Measurements from ENCODE around the gene GTF2F2. TPM values are rescaled to one million over a fixed set of nuclear protein-coding genes. Genes with fewer than 3 reads are reported as not detected.

GTF2F2 gene
- total RNA-seq, 4 donors from 2014 or later = 12.1 to 18.1 (median 14.8) TPM

DNA sequence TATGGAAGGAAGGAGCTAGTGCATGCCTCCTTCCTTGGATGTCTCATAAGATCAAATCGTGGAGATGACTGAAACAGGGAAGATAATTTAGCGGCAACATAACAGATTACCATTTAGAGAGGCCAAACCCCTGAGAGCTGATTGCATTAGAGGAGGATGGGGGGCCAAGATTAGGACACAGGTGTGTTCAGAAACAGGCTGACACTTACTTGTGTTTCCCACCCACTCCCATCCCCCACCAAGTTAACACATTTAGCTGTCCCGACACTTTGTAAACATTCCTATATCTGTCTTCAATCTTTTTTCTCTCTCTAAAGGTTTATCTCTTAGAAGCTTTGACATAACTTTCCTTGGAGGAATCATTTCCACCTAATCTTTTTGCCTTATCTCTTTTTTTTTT lies 129.4 kb downstream of the GTF2F2 start:
- no peak for ATAC-seq (ENCODE audit: low FRiP score)
- no peak for DNase-seq (ENCODE audit: low spot score)
- TF ChIP-seq, protein P1, sequence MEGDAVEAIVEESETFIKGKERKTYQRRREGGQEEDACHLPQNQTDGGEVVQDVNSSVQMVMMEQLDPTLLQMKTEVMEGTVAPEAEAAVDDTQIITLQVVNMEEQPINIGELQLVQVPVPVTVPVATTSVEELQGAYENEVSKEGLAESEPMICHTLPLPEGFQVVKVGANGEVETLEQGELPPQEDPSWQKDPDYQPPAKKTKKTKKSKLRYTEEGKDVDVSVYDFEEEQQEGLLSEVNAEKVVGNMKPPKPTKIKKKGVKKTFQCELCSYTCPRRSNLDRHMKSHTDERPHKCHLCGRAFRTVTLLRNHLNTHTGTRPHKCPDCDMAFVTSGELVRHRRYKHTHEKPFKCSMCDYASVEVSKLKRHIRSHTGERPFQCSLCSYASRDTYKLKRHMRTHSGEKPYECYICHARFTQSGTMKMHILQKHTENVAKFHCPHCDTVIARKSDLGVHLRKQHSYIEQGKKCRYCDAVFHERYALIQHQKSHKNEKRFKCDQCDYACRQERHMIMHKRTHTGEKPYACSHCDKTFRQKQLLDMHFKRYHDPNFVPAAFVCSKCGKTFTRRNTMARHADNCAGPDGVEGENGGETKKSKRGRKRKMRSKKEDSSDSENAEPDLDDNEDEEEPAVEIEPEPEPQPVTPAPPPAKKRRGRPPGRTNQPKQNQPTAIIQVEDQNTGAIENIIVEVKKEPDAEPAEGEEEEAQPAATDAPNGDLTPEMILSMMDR (IDR thresholded peaks at IDR 0.05) = no peak

DNA sequence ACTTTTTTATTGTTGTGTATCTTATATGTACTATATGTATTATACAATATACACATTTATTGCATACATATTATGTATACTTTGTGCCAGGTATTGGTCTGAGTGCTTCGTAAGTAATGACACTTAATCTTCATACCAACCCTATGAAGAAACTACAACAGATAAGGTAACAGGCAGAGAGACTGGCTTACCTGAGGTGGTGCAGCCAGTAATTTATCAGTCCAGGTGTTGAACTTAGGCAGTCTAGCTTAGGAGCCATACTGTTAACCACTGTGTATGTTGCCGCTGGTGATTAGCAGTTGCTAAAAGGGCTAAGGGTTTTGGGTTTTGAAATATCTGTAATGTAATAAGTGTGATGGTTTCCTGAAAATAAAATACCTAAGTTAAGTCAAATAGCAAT lies 134.1 kb downstream of the GTF2F2 start:
- TF ChIP-seq, protein P1 (IDR thresholded peaks at IDR 0.05) = no peak
- no peak for DNase-seq (ENCODE audit: low spot score)
- no peak for ATAC-seq (ENCODE audit: low FRiP score)

DNA sequence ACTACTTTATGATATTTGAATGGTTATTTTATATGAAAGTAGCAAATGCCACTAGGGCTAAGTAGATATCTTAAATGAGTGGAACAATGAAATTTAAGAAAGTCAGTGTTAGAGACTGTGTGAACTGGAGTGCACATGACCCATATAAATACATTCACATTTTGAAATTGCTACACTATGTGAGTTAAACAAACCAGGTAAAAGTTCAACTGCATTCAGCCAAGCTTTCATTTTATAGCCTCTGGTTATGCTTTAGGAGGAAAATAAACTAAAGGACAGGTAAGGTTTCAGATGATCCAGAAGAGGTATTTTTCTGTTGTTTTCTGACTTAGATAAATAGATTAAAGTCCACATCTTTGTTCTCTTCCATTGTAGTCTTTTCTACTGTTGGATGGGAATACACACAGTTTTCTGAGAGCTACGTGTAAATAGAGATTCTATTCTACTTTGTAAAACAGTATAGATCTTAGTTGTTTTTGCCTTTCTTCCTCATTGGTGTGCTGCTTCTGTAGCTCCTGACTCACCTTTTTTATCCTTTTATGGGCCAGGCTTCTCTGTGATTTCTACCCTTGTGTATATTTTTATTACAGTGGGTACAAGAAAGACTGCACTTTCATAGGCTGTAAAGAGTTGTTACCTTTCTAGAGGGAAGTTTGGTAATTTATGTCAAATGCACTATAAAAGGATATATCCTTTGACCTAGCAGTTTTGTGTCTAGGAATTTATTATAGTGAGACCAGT lies 135.1 kb downstream of the GTF2F2 start:
- ATAC-seq (ENCODE audit: low FRiP score) = no peak
- DNase-seq (ENCODE audit: low spot score) = no peak
- TF ChIP-seq, protein P1 (IDR thresholded peaks at IDR 0.05) = no peak

DNA sequence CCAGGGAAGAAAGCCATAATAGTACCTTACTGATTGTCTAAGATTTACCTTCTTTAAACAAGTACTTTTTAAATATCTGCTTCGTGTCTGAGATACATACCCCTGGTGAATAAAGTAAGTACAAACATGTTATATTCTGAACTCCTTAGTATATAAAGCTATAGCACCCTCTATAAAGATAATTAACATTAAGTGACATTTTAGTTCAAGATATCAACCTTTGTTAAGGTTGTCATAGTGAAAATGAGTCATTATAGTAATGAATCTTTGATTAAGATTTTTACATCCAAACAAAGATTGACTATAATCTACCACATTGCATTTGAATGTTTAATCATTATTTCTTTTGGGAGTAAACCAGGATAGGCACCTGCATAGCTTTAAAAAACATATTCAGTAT lies 135.9 kb downstream of the GTF2F2 start:
- ATAC-seq (ENCODE audit: low FRiP score) = no peak
- no peak for DNase-seq (ENCODE audit: low spot score)
- TF ChIP-seq, protein P1 (IDR thresholded peaks at IDR 0.05) = no peak

DNA sequence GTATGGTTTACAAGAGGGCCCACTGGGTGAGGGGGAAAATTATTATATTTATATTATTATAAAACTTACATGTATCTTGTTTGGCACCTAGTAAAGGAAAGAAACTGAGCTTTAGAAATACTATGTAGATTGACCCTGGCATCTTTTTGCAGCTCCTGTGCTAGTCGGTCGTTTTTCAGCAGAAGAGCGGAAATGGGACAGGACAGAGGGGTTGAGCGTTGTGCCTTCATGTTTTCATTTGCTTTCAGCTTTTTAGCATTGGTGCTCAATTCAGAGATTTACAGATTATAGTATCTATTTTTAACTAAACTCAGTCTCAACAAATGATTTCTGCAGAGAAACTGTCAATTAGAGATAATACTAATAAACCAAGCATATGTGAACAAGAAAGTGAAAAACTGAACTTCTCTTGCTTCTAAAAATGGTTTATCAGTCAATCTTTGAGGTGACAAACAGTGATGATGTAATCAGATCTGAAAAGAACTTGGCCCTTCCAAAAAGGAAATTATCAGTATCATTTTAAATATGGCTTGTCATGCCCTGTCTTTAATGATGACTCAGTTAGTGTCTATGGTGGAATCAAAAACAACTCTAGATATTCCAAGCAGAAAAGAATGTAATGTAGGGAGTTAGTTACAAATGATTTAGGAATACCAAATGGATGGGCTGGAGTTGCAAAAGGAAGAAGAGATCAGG lies 137.5 kb downstream of the GTF2F2 start:
- DNase-seq (ENCODE audit: low spot score) = no peak
- ATAC-seq (ENCODE audit: low FRiP score) = peak; percentile 51
- TF ChIP-seq, protein P1 (IDR thresholded peaks at IDR 0.05) = no peak

DNA sequence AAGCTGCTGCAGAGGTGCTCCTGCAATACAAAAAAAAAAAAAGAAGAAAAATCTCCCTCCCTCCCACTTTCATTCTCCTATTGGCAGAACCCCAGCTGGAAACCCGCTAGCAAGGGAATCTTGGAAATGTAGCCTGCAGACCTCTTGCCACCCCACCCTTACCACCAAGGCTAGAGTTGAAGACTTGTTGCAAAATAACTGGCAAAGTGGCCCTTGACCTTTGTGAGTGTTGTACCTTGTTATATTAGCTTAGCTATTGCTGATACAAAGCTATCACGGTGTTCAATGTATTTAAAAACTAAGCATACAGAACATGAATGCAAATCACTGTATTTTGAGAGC lies 138.0 kb downstream of the GTF2F2 start:
- no peak for DNase-seq (ENCODE audit: low spot score)
- ATAC-seq (ENCODE audit: low FRiP score) = peak; percentile 34
- TF ChIP-seq, protein P1 (IDR thresholded peaks at IDR 0.05) = no peak

DNA sequence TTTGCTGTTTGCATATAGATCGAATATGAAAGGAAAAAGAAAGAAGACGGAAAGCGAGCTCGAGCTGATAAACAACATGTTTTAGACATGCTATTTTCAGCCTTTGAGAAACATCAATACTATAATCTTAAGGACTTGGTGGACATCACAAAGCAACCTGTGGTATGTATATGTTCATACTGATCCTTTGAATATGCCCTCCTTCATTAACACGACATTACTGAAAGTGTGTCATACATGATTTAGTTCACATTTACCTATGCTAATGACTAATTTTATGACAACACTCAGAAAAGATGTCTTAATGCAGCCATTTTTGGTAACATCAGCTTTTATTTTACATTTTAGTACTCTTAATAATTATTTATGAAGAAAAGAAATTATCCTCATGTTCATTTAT lies 146.9 kb downstream of the GTF2F2 start:
- DNase-seq (ENCODE audit: low spot score) = no peak
- ATAC-seq (ENCODE audit: low FRiP score) = no peak
- TF ChIP-seq, protein P1 (IDR thresholded peaks at IDR 0.05) = no peak

All from omental fat pad (tissue), 4 donors.